Stimulated activated effector memory CD8-positive, alpha-beta T cell treated with anti-CD3 and anti-CD28 coated beads, Interleukin-12 subunit alpha, Interleukin-12 subunit beta, amount 100 ng/mL, for 72 hours (primary cell): Measurements from ENCODE around the gene SLC14A1.

Experiments used
- ATAC-seq: fragments of 150-1000 bp; cut with Tn5 transposase; 2 replicates; pipeline ENCODE4 v1.10.0; 2021
- DNase-seq, 2 donors: peaks; one replicate each; pipeline ENCODE4 v3.0.0; 2021 to 2022; ENCODE audit warnings: low spot score in 2 of 2
- H3K27ac Mint-ChIP-seq: one replicate; pipeline ENCODE4 v1.8.0; 2022; ENCODE audit warnings: mild to moderate bottlenecking, mixed read lengths
- H3K36me3 Mint-ChIP-seq: one replicate; pipeline ENCODE4 v1.8.0; 2022; ENCODE audit warnings: mild to moderate bottlenecking, mixed read lengths
- H3K4me1 Mint-ChIP-seq: one replicate; pipeline ENCODE4 v1.8.0; 2022; ENCODE audit warnings: mixed read lengths
- H3K4me3 Mint-ChIP-seq: one replicate; pipeline ENCODE4 v1.8.0; 2022; ENCODE audit warnings: mild to moderate bottlenecking, mixed read lengths
- H3K9me3 Mint-ChIP-seq: one replicate; pipeline ENCODE4 v1.8.0; 2022; ENCODE audit warnings: mixed read lengths

The SLC14A1 gene

DNA sequence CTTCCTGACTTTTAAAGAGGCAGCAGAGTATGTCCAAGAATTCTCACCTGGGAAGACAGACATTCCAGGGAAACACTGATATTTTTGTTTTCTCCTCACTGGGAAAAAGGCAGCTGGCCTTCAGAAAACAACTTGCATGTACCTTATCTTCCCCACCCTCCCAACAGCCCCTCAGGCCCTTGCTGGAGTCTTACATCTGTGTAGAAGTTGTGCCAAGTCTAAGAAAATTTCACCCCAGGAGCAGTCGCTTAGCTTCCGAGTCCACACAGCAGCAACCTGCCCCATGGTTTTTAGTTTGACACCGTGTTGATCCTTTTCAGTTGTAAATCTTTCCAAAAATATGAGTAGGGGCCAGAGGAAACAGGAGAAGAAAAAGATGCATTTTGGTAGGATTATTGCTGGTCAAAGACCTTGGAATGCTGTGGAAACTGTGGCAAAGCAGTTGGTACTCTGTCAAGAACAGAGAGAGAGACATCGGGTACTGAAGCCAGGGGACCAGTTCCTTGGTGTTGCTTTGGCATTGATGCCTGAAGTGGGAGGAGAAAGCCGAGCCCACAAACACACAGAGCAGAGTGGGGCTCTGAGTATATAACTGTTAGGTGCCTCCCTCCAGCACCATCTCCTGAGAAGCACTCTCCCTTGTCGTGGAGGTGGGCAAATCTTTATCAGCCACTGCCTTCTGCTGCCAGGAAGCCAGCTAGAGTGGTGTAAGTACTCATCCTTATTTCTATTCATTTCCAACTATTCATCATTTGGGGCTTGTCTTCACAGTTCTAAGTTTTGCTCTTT, at the start of gene SLC14A1:
Gene SLC14A1, plus strand, starts transcription at position 615 of the 789 bp plus-strand sequence. CDS start 6,140 bp downstream, outside the sequence.
- DNase-seq: no peak
- Mint-ChIP-seq H3K4me3 (no peak within 1 kb of the TSS), H3K4me1 (no peaks in the 10 kb centered on the region), H3K36me3 (no peaks in the 10 kb centered on the region), H3K27ac (no peak within 1 kb of the TSS), H3K9me3 (no peaks in the 10 kb centered on the region)
- no peak for ATAC-seq

- DNase-seq (no peak), ATAC-seq (no peak)
- Mint-ChIP-seq H3K27ac (no peak overlapping the region), H3K4me1 (no peaks in the 10 kb centered on the region), H3K9me3 (no peaks in the 10 kb centered on the region), H3K4me3 (no peak overlapping the region), H3K36me3 (no peaks in the 10 kb centered on the region)
Measured at GRCh38 chr18:45677276-45677807, 46.6 kb upstream of the SLC14A1 start.

- no peak for ATAC-seq
- Mint-ChIP-seq H3K9me3 (no peaks in the 10 kb centered on the region), H3K4me1 (no peaks in the 10 kb centered on the region), H3K27ac (no peak overlapping the region), H3K36me3 (no peaks in the 10 kb centered on the region), H3K4me3 (no peak overlapping the region)
- DNase-seq: no peak
Measured at GRCh38 chr18:45678441-45678840, 45.5 kb upstream of the SLC14A1 start.

GRCh38 chr18:45678850-45679249, 45.1 kb upstream of the SLC14A1 start:
- DNase-seq: no peak
- Mint-ChIP-seq H3K9me3 (no peaks in the 10 kb centered on the region), H3K4me3 (no peak overlapping the region), H3K27ac (no peak overlapping the region), H3K36me3 (no peaks in the 10 kb centered on the region), H3K4me1 (peaks cover 2% of the 10 kb centered on the region)
- ATAC-seq: no peak

- Mint-ChIP-seq H3K9me3 (no peaks in the 10 kb centered on the region), H3K4me1 (peaks cover 15% of the 10 kb centered on the region), H3K4me3 (no peak overlapping the region), H3K36me3 (no peaks in the 10 kb centered on the region), H3K27ac (no peak overlapping the region)
- no peak for DNase-seq
- no peak for ATAC-seq
Measured at GRCh38 chr18:45680066-45680690, 43.8 kb upstream of the SLC14A1 start.

- Mint-ChIP-seq H3K4me1 (peaks cover 33% of the 10 kb centered on the region), H3K4me3 (no peak overlapping the region), H3K9me3 (no peaks in the 10 kb centered on the region), H3K27ac (no peak overlapping the region), H3K36me3 (peaks cover 5% of the 10 kb centered on the region)
- no peak for ATAC-seq
- DNase-seq: no peak
Measured at GRCh38 chr18:45682181-45682580, 41.8 kb upstream of the SLC14A1 start.

GRCh38 chr18:45684341-45685115, 39.5 kb upstream of the SLC14A1 start:
- H3K9me3 Mint-ChIP-seq: no peaks in the 10 kb centered on the region
- peaks cover 56% of the 10 kb centered on the region for H3K4me1 Mint-ChIP-seq
- H3K4me3 Mint-ChIP-seq: no peak overlapping the region
- peaks cover 8% of the 10 kb centered on the region for H3K36me3 Mint-ChIP-seq
- H3K27ac Mint-ChIP-seq: no peak overlapping the region
- DNase-seq (no peak), ATAC-seq (no peak)

DNA sequence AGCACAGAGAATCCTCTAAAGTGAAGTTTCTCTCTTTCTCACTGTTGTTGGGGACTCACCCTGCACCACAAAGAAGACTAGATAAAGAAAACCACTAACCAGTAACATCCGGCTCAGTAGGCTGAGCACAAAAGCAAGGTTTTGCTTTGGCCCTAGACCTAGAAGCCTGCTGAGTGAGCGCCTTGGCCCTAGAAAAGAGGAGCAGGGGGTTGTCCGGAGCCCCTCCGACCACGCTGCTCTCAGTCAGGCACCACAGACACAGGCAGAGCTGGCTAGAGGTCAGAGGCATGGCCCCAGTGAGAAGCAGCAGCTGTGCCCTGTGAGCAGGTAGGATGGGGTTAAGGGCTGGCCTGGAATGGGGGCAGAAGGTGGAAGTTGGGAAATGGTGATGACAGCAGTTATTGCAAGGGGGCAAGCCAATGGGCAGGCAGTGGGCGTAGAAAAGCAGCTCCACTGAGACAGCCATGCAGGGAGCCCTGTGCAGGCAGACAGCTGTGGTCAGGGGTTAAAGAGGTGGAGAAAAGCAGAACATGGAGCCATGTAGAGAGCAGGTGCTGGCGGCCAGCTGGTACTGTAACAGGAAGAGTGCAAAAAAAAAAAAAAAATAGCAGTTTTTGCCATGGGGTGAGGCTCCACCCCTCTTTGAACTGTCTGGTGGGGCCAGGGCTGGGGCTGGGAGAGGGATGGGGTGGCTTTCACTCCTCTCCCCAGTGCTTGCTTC, 36.9 kb upstream of the SLC14A1 start:
- ATAC-seq (peak; percentile 93), DNase-seq (peak; percentile 28 to 74)
- Mint-ChIP-seq H3K36me3 (peaks cover 8% of the 10 kb centered on the region), H3K9me3 (no peaks in the 10 kb centered on the region), H3K4me1 (peaks cover 63% of the 10 kb centered on the region), H3K27ac (peak overlapping the region; percentile 90), H3K4me3 (peak overlapping the region; percentile 91)

- ATAC-seq (peak; percentile 42), DNase-seq (peak in 1 of 2 donors; percentile 62)
- H3K9me3 Mint-ChIP-seq: no peaks in the 10 kb centered on the region
- peaks cover 63% of the 10 kb centered on the region for H3K4me1 Mint-ChIP-seq
- H3K27ac Mint-ChIP-seq: peak overlapping the region; percentile 90
- H3K36me3 Mint-ChIP-seq: peaks cover 8% of the 10 kb centered on the region
- H3K4me3 Mint-ChIP-seq: peak overlapping the region; percentile 91
Measured at GRCh38 chr18:45687621-45688020, 36.4 kb upstream of the SLC14A1 start.

DNA sequence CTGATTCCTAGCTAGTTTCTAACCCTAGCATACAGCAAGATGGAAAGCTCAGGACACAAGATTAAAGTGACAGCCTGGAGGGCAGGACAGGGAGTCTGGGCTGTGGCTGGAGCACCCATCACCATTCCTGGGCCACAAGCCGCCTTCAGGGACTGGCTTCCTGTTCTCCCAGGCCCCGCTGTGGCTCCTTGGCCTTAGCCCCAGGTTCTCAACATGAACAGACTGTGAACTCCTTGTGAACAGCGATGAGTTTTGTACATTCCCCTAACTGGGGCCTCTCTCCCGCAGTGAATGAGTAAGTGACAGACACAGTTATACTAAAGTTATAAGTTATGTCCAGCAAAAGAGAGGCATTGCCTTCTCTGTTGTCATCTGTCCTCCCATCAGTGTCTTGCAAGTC, 35.9 kb upstream of the SLC14A1 start:
- peak overlapping the region; percentile 90 for H3K27ac Mint-ChIP-seq
- ATAC-seq: peak; percentile 49
- H3K36me3 Mint-ChIP-seq: peaks cover 8% of the 10 kb centered on the region
- peaks cover 63% of the 10 kb centered on the region for H3K4me1 Mint-ChIP-seq
- peak overlapping the region; percentile 91 for H3K4me3 Mint-ChIP-seq
- no peaks in the 10 kb centered on the region for H3K9me3 Mint-ChIP-seq
- no peak for DNase-seq

DNA sequence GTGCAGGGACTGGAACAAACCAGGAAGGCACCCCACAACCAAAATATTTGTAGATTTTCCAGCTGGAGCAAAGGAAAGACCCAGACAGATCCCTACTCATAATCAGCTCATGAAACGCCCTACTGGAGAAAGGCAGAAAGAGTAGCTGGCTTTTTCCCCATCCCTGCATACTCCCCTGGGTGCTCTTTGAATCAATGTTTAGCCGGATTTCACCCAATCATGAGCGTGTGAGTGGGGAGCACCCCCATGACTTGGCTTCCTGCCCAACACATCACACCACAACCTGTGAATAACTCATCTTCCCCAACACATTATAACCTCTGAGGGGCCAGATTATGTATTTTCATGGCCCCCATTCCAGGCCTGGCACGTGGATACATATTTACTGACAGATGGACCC, 35.1 kb upstream of the SLC14A1 start:
- ATAC-seq (peak; percentile 69), DNase-seq (peak; percentile 36 to 70)
- peak overlapping the region; percentile 90 for H3K27ac Mint-ChIP-seq
- peaks cover 8% of the 10 kb centered on the region for H3K36me3 Mint-ChIP-seq
- peaks cover 62% of the 10 kb centered on the region for H3K4me1 Mint-ChIP-seq
- H3K4me3 Mint-ChIP-seq: peak overlapping the region; percentile 91
- H3K9me3 Mint-ChIP-seq: no peaks in the 10 kb centered on the region

DNA sequence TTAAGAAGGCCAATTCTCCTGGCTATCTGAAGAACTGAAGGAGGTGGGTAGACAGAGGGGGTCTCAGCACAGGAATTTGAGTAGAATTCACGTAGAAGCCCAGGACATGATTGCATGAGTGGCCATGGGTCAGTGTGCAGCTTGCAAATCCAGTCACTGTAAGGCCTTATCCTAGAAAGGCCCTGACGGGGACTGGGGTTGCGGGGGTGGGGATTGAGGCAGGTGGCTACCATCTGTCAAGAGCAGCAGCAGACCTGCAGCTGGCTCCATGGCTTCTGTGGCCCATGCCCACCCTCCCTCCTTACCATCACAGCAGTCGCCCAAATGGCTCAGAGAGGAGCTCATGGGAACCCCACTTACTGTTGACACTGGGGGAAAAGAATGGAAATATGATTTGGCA, 34.6 kb upstream of the SLC14A1 start:
- Mint-ChIP-seq H3K27ac (peak overlapping the region; percentile 90), H3K4me3 (peak overlapping the region; percentile 91), H3K9me3 (no peaks in the 10 kb centered on the region)

GRCh38 chr18:45690975-45691815, 32.8 kb upstream of the SLC14A1 start:
- no peak overlapping the region for H3K27ac Mint-ChIP-seq
- peaks cover 8% of the 10 kb centered on the region for H3K36me3 Mint-ChIP-seq
- no peak overlapping the region for H3K4me3 Mint-ChIP-seq
- H3K9me3 Mint-ChIP-seq: no peaks in the 10 kb centered on the region
- DNase-seq (peak; percentile 59 to 86), ATAC-seq (no peak)
- peaks cover 40% of the 10 kb centered on the region for H3K4me1 Mint-ChIP-seq

More for the DNA sequence above, 34.6 kb upstream of the SLC14A1 start:
- peaks cover 8% of the 10 kb centered on the region for H3K36me3 Mint-ChIP-seq
- peaks cover 56% of the 10 kb centered on the region for H3K4me1 Mint-ChIP-seq
- ATAC-seq (no peak), DNase-seq (no peak)

GRCh38 chr18:45691816-45692179, 32.2 kb upstream of the SLC14A1 start:
- H3K4me3 Mint-ChIP-seq: no peak overlapping the region
- ATAC-seq: no peak
- peaks cover 6% of the 10 kb centered on the region for H3K36me3 Mint-ChIP-seq
- no peak overlapping the region for H3K27ac Mint-ChIP-seq
- H3K4me1 Mint-ChIP-seq: peaks cover 34% of the 10 kb centered on the region
- H3K9me3 Mint-ChIP-seq: no peaks in the 10 kb centered on the region
- no peak for DNase-seq
